GM18505 (cell line): ENCODE measurements around the gene EXOG.

Source experiments
- ATAC-seq: cut with Tn5 transposase; IDR thresholded peaks from one replicate; pipeline ENCODE4 v1.9.1; 2021; ENCODE audit not compliant: unreplicated experiment
- POLR2A ChIP-seq: IDR thresholded peaks from 4 replicates; pipeline ENCODE4 v1.6.1; 2011; ENCODE audit warnings: borderline replicate concordance; ENCODE audit not compliant: insufficient read depth, insufficient read length; ENCODE audit errors: extremely low read depth

EXOG gene

GRCh38 chr3:38459499-38460048 is 36.6 kb upstream of the EXOG start:
- ATAC-seq: no peak
- no peak for TF ChIP-seq POLR2A

GRCh38 chr3:38460377-38461270 is 35.5 kb upstream of the EXOG start:
- no peak for TF ChIP-seq POLR2A
- no peak for ATAC-seq

- no peak for ATAC-seq
- no peak for TF ChIP-seq POLR2A
These were observed 30.5 kb upstream of the EXOG start for GRCh38 chr3:38465588-38466154.

GRCh38 chr3:38468765-38469164 is 27.4 kb upstream of the EXOG start:
- no peak for TF ChIP-seq POLR2A
- ATAC-seq: no peak

GRCh38 chr3:38469852-38470251 is 26.3 kb upstream of the EXOG start:
- no peak for ATAC-seq
- no peak for TF ChIP-seq POLR2A

- no peak for ATAC-seq
- TF ChIP-seq POLR2A: no peak
These were observed 24.8 kb upstream of the EXOG start for GRCh38 chr3:38471260-38471857.

GRCh38 chr3:38472342-38472741 is 23.8 kb upstream of the EXOG start:
- no peak for ATAC-seq
- no peak for TF ChIP-seq POLR2A

GRCh38 chr3:38473229-38473628 is 22.9 kb upstream of the EXOG start:
- no peak for TF ChIP-seq POLR2A
- ATAC-seq: no peak

GRCh38 chr3:38474928-38475605 is 21.1 kb upstream of the EXOG start:
- no peak for ATAC-seq
- no peak for TF ChIP-seq POLR2A

- no peak for TF ChIP-seq POLR2A
- no peak for ATAC-seq
These were observed 20.4 kb upstream of the EXOG start for GRCh38 chr3:38475716-38476115.

GRCh38 chr3:38476157-38476756 is 19.9 kb upstream of the EXOG start:
- ATAC-seq: no peak
- no peak for TF ChIP-seq POLR2A

GRCh38 chr3:38477057-38477820 is 18.9 kb upstream of the EXOG start:
- no peak for ATAC-seq
- no peak for TF ChIP-seq POLR2A

- TF ChIP-seq POLR2A: no peak
These were observed 18.2 kb upstream of the EXOG start for GRCh38 chr3:38477839-38478450.

GRCh38 chr3:38478901-38479300 is 17.2 kb upstream of the EXOG start:
- no peak for ATAC-seq
- TF ChIP-seq POLR2A: no peak

More at GRCh38 chr3:38477839-38478450, 18.2 kb upstream of the EXOG start:
- no peak for ATAC-seq
